ENCODE results near the gene SPACA5. TPM values are rescaled to one million over a fixed set of nuclear protein-coding genes. Genes with fewer than 3 reads are reported as not detected.
A peak's percentile ranks its signal among the peaks of the same experiment; 100 is the strongest.
"Not testable (repeated sequence)": the region's sequence is repeated elsewhere in the genome, so short reads cannot be mapped to it uniquely, and the experiment has no call there.

Gene SPACA5
- not detected in 2 replicates for total RNA-seq (2014; rRNA removed; shearing (Covaris generic))

DNA sequence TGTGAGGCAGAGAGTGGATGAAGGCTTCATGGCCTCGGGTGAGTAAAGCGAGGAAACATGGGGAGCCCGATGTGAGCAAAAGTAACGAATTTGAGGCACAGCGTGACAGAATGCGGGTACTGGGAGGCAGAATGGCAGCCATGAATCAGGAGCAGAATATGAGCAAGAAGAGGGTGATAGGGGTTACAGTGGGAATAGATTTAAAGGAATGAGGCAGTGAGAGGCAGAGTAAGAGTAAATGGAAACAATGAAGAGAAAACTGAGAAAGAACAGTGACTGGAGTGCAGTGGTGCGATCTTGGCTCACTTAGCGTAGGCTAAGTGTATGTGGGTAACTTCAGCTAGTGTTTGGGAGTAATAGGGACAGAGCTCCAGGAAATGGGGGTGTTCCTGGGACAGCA, at the start of gene SPACA5:
SPACA5 (plus strand) TSS at position 301 of the 400 bp plus-strand sequence. CDS start 815 bp downstream, outside the sequence.
- not testable (repeated sequence) for DNase-seq (ENCODE audit: low spot score)

DNA sequence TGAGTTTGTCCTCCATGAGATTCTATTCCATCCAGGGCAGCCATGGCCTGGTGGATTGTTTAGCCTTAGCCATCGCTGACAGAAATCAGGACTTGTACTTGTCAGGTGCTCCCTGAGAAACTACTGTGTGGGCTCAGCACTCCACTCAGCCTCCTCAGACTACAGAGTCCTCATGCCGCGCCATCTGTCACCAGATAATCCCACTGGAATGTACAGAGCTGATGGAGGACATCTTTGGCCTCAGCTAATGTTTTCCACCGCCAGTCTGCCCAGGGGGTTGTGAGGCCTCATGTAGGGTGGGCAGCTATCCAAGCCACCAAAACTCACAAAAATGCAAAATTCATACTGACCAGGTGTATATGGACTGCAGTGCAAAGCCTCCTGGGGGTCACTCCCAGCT, 48.6 kb upstream of the SPACA5 start:
- DNase-seq (ENCODE audit: low spot score), result not testable (repeated sequence)

DNA sequence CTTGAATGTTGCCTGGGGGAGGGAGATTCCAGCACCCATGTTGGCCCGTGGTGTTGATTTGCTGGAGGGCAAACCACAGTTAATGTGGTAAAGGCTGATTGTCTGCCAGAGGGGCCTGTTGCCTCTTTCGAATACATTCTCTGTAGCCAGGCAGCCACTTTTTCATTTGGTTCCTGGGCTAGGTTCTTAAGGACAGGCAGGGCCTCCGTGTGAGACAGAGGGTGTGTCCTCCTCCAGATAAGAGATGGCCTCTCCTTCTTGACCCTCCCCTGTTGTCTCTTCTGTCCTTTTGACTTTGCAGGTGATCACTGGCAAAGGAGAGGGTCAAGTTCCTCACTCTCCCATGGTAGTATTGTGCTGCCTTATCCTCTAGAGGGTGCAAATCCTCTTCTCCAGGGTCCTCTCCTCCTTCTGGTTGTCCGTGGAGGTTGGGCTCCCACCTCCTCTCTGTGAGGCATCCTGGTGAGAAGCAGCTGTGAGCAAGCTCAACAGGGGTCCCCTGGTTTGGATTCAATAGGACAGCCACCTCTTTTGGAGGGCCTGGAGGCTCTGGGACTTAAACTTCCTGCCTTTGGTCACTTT, 47.9 kb upstream of the SPACA5 start:
- peak; percentile 19 for DNase-seq (ENCODE audit: low spot score)

DNA sequence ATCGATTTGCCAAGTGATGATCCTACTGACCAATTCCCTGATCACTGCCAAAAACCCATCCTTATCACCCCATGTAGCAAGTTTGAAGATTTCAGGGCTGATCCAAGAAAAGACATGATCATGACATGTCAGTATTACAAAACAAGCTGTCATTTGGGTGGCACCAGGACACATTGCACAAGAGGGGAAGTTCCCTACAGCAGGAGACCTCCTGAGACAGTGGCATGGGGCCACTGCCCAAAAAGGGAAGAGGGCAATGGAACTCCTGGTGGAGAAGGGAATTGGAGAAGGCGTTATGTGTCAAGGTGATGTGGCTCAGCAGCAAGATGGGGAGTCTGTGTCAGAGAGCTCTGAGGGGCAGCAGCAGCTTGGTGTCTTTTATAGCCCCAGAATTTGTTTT, 46.4 kb upstream of the SPACA5 start:
- no peak for DNase-seq (ENCODE audit: low spot score)

DNA sequence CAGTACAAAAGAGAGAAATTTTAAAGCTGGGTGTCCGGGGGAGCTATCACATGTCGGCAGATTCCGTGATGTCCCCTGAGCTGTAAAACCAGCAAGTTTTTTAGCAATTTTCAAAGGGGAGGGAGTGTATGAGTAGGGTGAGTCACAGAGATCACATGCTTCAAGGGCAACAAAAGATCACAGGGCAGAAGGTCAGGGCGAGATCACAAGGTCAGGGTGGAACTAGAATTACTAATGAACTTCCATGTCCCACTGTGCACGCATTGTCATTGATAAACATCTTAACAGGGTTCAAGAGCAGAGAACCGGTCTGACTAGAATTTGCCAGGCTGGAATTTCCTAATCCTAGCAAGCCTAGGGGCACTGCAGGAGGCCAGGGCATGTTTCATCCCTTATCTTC, 45.0 kb upstream of the SPACA5 start:
- DNase-seq (ENCODE audit: low spot score), result not testable (repeated sequence)

DNA sequence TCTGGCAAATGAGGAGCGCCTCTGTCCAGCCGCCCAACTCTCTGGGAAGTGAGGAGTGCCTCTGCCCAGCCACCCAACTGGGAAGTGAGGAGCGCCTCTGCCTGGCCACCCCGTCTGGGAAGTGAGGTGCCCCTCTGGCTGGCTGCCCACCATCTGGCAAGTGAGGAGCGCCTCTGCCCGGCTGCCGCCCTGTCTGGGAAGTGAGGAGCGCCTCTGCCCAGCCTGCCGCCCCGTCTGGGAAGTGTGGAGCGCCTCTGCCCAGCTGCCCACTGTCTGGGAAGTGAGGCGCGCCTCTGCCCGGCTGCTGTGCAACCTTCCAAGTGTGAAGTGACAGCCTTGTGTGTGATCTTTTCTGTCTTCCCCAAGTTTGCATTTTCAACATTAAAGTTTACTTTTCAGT, 41.3 kb upstream of the SPACA5 start:
- DNase-seq (ENCODE audit: low spot score), result not testable (repeated sequence)

DNA sequence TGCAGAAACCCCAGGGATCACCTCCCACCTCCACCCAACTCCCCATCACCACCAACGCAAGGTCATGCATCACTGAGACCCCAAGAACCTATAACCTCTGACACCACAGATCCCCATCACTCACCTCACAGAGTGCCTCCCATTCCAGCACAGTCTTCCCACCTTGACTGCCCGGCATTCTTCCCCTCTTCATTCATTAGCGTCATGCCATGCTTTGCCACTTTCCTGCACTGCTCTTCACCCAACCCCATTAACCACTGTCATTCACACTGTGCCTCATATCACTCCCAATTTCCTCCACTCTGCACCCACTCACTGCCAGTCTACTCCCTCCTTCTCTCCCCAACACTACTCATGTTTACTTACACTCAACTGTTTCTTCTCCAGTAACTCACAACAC, 33.6 kb upstream of the SPACA5 start:
- DNase-seq (ENCODE audit: low spot score), result no peak

DNA sequence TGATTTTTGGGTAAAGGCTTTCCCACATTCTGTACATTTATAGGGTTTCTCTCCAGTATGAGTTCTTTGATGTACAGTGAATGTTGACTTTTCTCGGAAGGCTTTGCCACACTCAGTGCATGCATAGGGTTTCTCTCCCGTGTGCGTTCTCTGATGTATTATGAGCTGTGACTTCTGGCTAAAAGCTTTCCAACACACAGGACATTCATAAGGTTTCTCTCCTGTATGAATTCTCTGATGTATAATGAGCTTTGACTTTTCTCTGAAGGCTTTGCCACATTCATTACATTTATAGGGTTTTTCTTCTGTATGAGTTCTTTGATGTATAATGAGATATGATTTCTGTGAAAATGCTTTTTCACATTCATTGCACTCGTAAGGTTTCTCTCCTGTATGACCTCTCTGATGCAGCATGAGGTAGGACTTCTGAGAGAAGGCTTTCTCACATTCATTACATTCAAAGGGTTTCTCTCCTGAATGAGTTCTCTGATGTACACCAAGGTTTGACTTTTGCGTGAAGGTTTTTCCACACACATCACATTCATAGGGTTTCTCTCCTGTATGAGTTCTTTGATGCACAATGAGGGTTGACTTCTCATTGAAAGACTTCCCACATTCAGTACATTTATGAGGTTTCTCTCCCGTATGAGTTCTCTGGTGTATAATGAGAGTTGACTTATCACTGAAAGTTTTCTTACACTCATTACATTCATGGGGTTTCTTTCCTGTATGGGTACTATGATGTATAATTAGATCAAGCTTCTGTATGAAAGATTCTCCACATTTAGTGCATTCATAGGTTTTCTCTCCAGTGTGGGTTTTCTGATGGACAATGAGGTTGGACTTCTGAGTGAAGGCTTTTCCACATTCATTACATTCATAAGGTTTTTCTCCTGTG, 30.3 kb upstream of the SPACA5 start:
- DNase-seq (ENCODE audit: low spot score), result no peak

DNA sequence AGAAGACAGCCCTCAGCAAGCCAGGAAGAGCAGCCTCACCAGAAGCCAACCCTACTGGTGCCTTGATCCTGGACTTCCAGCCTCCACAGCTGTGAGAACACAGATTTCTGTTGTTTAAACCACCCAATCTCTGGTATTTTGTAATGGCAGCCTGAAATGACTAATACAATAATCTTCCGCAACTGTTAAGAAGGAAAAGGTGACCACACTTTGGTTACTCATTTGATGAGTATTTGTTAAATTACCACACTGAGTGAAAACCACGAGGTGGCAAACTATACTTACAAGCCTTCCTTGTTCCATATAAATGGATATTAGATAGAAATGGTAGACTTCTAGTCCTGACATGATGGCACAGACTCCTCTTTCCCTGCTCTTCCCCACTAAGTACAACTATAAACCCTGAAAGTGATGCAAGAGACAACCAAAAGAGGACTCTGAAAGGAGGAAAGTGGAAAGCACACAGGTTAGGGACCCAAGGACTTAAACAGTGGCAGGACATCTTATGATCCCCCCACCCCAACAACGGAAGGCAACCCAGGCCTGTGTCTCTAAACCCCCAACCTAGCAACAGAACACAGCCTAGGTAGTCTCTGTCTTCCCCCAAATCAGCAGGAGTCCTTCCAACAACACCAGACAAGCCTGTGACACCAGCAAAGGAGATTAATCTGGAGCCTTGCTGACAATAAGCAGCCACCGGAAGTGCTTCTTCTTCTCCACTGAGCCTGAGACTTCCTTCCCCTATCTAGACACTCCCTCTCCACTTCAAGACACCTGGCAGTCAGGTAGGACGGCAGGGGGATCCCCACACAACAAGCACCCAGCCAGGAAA, 15.3 kb upstream of the SPACA5 start:
- no peak for DNase-seq (ENCODE audit: low spot score)

DNA sequence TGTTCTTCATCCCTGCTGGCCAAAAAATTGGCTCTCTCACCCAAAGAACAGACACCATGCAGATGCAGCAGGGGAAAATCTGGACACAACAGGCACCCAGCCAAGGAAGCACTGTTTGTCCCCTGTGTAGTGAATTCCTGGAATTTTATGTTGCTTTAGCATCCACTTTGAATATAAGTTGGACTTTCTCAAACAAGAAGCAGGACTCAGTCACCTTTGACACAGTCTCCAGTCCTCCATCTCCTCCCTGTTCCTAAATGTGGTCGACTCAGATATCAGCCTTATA, 14.8 kb upstream of the SPACA5 start:
- DNase-seq (ENCODE audit: low spot score), result no peak

DNA sequence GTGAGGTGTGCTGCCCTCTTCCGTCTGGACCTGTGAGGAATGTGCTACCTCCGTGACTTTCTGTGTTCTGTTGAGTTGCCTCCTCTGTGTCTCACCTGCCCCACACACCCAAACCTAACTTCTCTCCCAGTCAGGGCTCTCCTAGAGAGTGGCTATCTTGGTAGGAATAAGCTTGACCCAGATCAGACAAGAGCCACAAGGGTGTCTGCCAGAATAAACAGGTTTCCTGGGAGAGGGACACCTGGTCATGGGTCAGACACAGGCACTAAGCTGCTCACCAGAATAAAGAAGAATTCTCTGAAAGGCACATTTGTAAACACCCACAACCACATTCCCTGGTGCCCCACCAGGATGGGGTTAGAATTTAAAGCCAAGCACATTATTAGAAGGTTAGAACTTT, 14.1 kb upstream of the SPACA5 start:
- no peak for DNase-seq (ENCODE audit: low spot score)

DNA sequence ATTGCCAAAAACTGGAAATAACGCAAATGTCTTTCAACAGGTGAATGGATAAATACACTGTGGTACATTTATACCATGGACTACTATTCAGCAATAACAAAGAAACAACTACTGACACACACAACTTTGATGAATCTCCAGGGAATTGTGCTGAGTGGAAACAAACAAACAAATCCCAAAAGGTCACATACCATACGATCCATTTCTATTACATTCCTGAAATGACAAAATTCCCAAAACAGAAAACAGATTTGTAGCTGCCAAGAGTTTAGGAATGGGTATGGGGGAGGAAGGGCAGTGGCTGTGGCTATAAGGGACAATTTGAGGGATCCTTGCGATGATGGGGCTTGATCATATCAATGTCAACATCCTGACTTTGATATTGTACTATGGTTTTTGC, 5.5 kb upstream of the SPACA5 start:
- DNase-seq (ENCODE audit: low spot score), result no peak

DNA sequence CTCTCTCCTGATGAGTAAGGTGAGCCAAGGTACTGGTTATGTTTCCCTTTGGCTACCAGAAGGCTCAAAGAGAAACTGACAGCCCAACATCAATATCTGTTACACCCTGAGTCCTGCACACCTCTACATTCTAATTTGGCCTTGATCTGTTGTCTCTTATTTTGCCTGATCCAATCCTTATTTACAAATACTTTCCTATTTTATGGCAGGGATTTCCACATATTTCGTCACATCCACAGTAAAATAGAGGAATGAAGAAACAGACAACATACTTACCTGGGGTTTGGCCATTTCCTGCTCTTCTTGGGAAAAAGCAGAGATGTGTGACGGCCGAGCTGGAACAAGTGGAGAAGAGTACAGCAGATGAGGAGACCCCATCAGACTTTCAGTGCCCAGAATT, 4.5 kb upstream of the SPACA5 start:
- DNase-seq (ENCODE audit: low spot score), result no peak

DNA sequence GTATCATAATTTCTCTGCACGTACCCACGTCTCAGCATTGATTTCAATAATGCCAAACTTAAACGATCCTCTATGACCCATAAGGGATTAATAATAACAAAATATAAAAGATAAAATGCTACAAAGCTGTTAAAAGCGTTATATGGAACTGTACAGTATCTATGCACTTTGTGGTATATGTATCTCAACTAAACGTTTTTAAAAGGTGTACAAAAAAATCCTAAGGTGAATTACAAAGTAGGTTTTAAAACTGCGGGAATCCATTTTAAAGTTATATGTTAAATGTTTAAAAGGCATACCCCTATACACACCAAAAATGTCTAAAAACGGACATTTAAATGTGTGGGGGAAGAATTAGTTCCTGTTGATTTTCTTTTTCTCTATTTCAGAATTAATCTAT, 3.9 kb upstream of the SPACA5 start:
- DNase-seq (ENCODE audit: low spot score), result no peak

DNA sequence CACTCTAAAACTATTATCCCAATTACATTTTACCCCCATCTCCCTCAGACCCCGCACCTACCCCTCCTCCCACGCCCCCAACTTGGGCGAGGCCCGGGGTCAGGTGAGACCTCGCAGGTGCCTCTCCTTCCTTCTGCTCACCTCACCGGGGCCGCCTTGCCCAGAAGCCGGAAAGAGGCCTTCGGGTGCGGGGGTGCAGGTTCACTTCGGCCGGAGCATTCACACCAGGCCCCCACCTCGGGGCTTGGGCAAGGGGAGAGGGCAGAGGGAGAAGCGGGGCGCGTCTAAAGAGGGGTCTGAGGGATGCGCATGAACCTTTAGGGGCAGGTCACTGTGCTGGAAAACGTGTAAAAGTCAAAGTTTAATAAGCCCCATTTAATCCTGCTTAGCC, 3.4 kb upstream of the SPACA5 start:
- peak; percentile 3 for DNase-seq (ENCODE audit: low spot score)

DNA sequence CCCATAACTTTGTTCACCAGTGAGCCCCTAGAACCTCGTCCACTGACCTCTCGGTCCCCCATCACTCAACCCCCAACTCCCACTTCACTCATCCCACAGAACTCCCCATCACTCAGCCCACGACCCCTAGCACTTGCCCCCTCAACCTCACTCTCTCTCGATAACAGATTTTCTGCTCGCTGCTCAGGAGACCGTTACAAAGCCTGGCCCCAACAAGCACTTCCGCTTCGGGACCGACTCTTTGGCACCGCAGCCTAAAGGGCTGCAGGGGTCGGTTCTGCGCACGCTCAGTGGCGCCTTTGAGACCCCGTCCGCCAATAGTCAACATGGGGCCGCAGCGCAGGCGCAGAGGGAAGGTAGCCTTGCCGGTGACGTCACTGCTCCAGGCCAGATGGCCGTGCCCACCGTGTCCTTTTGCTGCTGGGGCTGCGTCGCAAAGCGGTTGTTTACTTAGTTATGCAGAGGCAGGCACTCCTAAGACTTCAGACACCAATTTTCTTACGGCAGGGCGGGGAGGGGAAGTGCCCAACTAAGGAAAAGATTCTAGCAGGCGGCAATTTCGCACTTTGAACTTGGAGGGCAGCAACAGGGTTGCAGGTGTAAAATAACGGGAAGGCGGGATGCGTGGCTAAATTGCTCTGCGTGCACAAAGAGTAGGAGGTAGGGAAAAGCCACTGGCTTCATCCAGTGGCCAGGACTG, 2.9 kb upstream of the SPACA5 start, which contains the start of gene ZNF182:
ZNF182 (minus strand) TSS at position 232 of the 700 bp plus-strand sequence. CDS start 1,380 bp downstream, outside the sequence.
- DNase-seq (ENCODE audit: low spot score), result peak; percentile 92

DNA sequence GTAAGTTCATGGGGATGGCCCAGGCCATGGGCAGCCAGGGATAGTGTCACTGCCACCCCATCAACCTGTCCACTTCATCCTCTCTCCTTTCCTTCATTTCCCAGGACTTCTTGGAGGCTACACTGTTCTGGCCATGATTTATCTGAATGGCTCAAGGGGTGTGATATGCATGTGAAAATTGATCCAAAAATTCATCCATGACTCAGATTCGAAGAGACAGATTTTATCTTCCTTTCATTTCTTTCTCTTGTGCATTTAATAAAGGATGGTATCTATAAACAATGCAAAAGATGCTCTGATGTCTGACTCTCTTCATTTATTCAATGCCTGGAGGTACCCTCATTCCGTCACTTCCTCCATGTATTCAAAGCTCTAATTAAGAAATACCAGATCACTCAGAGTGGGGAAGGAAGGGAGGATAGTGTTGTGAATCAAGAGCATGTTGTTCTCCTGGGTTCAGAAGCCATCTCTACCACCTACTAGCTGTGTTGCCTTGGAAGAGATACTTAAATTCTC, 2.7 kb downstream of the SPACA5 start:
- not testable (repeated sequence) for DNase-seq (ENCODE audit: low spot score)

DNA sequence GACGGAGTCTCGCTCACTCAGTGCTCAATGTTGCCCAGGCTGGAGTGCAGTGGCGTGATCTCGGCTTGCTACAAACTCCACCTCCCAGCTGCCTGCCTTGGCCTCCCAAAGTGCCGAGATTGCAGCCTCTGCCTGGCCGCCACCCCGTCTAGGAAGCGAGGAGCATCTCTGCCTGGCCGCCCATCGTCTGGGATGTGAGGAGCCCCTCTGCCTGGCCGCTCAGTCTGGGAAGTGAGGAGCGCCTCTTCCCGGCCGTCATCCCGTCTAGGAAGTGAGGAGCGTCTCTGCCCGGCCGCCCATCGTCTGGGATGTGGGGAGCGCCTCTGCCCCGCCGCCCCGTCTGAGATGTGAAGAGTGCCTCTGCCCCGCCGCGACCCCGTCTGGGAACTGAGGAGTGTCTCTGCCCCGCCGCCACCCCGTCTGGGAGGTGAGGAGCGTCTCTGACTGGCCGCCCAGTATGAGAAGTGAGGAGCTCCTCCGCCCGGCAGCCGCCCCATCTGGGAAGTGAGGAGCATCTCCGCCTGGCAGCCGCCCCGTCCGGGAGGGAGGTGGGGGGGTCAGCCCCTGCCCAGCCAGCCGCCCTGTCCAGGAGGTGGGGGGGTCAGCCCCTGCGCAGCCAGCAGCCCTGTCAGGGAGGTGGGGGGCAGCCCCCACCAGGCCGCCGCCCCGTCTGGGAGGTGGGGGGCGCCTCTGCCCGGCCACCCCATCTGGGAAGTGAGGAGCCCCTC, 10.0 kb downstream of the SPACA5 start:
- not testable (repeated sequence) for DNase-seq (ENCODE audit: low spot score)

DNA sequence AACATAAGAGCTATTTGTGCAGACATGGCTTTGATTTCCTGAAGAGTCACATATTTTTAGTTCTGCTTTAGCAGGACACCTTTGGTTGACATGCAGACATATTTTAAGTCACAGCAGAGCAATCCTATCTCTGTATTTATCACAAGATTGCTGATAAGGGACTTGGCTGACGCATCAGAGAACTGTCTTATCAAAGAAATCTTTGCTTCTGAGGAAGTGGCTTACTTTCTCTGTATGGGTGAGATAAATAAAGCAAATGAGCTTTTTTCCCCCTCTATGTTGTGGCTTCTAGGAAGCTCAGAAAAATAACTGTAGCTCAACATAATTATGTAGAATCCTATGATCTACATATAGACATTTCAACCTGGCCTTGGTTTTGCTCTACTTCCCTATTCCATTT, 13.1 kb downstream of the SPACA5 start:
- DNase-seq (ENCODE audit: low spot score), result not testable (repeated sequence)

DNA sequence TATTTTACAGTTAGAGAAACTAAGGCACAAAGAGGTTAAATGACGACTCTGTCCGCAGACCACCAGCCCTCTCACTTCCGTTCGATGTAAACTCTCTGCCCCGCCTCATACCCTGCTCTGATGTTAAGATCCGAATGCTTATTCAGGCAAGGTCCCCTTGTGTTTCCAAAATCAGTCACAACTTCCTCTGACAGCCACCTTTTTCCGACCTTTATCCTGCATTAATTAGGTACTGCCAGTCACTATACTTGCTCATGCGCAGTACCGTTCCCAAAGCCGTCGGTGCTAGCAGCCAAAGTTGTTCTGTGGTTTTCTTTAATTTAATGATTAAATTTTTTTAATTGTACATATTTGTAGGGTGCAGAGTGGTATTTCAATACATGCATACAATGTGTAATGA, 13.7 kb downstream of the SPACA5 start:
- not testable (repeated sequence) for DNase-seq (ENCODE audit: low spot score)
